ENCODE measurements around the gene BTBD10.
"Not testable (repeated sequence)": the region's sequence is repeated elsewhere in the genome, so short reads cannot be mapped to it uniquely, and the experiment has no call there.

BTBD10 gene

GRCh38 chr11:13438291-13438690, 24.7 kb downstream of the BTBD10 start:
- no peak for DNase-seq

GRCh38 chr11:13436836-13437235, 26.2 kb downstream of the BTBD10 start:
- not testable (repeated sequence) for DNase-seq

GRCh38 chr11:13434247-13435205, 28.5 kb downstream of the BTBD10 start:
- DNase-seq: no peak

- no peak for DNase-seq
Measured at GRCh38 chr11:13433437-13433836, 29.6 kb downstream of the BTBD10 start.

- DNase-seq: no peak
Measured at GRCh38 chr11:13429836-13430235, 33.2 kb downstream of the BTBD10 start.

DNA sequence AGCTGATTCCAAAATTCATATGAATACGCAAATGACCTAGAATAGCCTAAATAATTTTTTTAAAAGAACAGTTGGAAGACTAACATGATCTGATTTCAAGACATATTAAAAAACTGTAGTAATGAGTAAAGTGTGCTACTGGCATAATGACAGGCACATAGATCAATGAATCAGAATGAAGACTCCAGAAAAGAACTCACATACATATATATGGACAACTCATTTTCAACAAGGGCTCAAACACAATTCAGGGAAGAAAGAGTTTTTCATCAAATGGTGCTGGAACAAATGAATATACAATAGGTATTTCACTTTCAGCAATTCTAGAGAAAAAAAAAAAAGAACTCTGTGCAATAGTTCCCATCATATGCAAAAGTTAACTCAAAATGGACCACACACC, 33.7 kb downstream of the BTBD10 start:
- DNase-seq: no peak

DNA sequence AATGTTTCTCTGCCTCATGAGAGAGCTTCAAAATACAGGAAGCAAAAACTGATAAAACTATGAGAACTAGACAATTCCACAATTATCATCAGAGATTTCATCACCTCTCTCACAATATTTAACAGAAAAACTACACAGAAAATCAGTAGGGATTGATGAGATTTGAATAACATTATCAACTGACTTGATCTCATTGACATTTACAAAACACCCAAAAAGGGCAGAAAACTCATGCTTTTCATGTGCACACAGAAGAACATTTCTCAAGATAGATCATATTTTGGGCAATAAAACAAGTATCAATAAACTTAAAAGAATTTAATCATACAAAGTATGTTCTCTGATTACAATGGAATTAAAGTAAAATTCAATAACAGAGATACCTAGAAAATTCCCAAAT, 35.6 kb downstream of the BTBD10 start:
- no peak for DNase-seq

DNA sequence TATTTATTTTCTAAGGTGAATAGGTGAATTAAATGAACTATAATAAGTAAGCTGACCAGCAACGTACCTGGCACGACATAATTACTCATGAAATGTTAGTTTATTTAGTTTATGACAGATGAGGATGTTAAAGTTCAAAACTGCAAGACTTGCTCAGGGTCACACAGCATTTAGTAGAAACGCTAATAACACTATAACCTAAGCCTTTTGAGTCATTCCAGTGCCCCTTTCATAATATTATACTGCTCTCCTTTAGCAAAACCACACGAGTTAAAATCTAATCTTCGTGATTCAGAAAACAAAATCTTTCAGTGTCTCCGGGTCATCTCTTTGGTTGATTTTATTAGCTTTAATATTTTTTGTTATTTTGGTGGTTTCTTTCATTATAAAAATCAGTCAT, 39.6 kb downstream of the BTBD10 start:
- no peak for DNase-seq

DNA sequence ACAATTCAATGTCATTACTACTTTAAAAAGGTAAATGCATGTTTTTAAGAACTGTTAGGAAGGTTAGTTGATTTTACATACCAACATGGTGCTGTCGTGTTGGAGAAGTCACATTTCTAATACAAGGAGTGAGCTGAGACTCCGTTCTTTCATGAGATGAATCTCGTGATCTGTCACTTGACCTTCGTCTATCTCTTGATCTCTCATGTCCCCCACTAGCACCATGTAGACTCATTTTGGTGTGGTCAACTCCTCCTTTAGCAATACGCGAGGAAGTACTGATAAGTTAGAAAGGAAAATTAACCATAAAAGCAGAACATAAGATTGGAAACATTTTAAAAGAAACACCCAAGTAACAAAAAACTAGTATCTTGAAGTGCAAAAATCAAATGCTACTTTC, 41.5 kb downstream of the BTBD10 start:
- DNase-seq: no peak

GRCh38 chr11:13415201-13415600, 47.8 kb downstream of the BTBD10 start:
- no peak for DNase-seq

DNA sequence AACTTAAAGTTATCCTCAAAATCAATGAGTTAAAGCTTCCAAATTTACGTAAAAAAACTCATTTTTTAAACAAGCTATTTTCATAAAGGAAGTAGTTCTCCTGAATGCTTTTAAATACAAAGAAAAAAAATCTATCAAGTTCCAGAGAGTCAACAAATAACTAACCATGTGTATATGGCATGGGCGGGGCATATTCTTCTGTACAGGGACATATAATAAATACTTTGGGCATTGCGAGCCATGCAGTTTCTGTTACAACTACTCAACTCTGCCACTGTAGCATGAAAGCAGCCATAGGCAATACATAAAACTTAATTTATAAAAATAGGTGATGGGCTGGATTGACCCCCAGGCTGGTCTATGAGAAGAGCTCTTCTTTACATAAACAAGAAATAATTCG, 57.8 kb downstream of the BTBD10 start:
- DNase-seq: no peak

GRCh38 chr11:13398335-13398734, 64.7 kb downstream of the BTBD10 start:
- DNase-seq: not testable (repeated sequence)

- DNase-seq: no peak
Measured at GRCh38 chr11:13391217-13391616, 71.8 kb downstream of the BTBD10 start.

GRCh38 chr11:13388741-13389140, 74.3 kb downstream of the BTBD10 start:
- DNase-seq: no peak

DNA sequence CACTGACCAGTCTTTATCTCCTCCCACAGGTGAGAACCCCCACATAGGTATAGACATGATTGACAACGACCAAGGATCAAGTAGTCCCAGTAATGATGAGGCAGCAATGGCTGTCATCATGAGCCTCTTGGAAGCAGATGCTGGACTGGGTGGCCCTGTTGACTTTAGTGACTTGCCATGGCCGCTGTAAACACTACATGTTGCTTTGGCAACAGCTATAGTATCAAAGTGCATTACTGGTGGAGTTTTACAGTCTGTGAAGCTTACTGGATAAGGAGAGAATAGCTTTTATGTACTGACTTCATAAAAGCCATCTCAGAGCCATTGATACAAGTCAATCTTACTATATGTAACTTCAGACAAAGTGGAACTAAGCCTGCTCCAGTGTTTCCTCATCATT, 76.5 kb downstream of the BTBD10 start:
- DNase-seq: no peak

DNA sequence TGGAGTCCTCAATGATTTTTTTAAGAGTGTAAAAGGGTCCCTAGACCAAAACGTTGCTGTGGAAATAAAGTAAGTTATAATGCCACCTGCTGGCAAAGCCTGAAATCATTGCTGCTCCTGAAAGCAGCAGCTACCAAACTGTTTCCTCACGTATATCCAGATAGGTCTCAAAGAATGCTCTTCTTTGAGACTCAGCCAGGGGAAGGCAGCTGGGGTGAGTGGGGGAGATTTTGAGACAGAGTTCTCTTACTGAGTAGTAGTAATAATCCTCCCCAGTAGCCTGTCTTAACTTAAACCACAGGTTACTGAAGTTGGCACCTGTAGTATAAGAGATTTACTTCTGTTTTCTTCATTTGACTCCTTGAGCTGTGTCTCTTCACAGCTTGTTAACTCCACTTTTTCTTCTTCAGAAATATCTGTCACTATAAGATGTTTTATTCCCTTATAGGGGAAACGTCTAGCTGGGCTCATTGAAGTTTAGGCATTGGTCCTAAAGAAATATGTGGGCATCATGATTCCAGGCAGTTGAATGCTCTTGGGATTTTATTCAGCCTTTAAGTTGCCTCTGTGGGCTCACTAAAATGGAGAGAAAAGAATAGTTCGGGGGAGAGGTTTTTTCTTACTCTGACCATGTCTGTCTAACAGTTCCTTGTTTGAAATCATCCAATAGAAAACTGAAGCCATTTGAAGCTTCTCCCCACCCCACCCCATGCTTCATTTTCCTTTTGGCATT, 77.9 kb downstream of the BTBD10 start:
- no peak for DNase-seq

DNA sequence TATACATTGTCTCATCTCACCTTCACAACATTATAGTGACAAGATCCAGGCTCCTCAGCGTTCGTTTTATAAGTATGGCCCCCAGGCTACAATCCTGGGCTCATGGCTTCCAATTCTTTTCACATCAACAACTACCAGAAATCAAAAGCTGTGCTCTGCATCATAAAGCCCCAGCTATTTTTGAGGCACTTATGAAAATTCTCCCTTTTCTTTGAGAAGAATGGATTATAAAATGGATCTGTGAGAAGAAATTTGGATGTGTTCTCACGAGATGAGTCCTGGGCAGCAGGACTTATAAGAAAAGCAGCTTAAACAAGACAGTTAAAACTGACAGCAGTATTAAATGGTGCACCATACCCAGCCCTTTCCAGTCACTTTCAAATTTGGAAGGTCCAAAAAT, 80.3 kb downstream of the BTBD10 start:
- no peak for DNase-seq

DNA sequence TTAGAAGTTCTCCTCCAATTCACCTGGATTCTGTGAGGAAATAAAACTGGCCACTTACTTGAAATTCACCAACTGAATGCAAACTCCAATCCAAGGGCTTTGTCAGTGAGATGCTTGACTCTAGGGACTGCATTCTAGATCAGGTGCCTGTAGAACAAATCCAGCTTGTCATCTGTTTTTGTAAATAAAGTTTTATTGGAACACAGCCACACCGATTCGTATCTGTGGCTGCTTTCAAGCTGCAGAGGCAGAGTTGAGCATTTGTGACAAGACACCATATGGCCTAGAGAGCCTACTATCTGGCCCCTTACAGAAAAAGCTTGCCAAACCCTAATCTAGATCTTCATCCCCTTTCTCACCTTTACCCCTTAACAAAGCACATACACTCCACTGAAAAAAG, 82.3 kb downstream of the BTBD10 start:
- DNase-seq: no peak

GRCh38 chr11:13378316-13378715, 84.7 kb downstream of the BTBD10 start:
- no peak for DNase-seq

DNA sequence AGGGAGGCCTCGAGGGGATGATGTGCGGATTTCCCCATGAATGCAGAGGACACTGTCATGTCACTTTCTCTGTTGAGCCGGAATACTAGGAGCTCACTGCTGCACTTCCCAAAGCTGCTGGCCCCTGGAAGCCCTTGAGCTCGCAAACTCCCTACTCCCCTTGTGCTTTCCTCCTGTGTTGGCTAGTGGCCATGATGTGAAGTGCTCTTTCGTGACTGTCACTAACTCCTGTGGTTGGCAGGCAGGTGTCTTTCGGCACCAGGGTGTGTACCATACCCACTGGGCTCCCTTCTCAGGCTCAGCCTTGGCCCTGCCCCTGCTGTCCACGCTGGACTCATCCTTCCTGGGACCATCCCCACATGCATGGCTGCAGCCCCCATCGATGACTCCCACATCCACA, 86.2 kb downstream of the BTBD10 start:
- no peak for DNase-seq

GRCh38 chr11:13376402-13376801, 86.6 kb downstream of the BTBD10 start:
- DNase-seq: no peak

- no peak for DNase-seq
Measured at GRCh38 chr11:13375798-13376197, 87.2 kb downstream of the BTBD10 start.

- DNase-seq: no peak
Measured at GRCh38 chr11:13373216-13373615, 89.8 kb downstream of the BTBD10 start.

DNA sequence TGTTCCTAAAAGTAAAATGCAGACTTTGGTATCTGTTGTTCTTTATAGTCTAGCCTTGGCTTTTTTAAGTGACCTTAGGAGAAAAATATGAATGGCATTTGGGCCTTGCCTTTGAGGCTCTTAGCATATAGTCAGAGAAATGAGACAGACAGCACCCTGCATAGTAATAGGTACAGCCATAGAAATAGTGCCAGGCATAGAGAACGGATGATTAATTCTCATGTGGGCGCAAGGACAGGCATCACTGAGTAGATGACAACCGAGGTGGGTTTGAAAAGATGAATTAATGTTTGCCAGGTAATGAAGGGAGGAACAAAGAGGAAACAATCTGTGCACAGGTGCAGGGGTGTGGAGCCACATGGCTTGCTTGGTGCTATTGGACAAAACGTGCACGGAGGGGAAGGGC, 95.0 kb downstream of the BTBD10 start:
- DNase-seq: no peak

All from CD4-positive, alpha-beta T cell treated with Interleukin-15 for 1 hour (primary cell).